IMR-90 (cell line): ENCODE data around the gene NOP14. TPM values are rescaled to one million over a fixed set of nuclear protein-coding genes. Genes with fewer than 3 reads are reported as not detected.

Experiments
- ATAC-seq: fragments of 200-7000 bp; cut with Tn5 transposase; 2 replicates; pipeline ENCODE4 v1.9.1; 2020; ENCODE audit warnings: low read depth, mild to moderate bottlenecking, moderate library complexity
- BruUV-seq: library from RNA; stranded (reverse); fragments of 400-500 nt; replicated peaks from 2 replicates; lab custom pipeline; 2021; lab: Mats Ljungman, UMichigan
- CTCF ChIA-PET: fragments of 300-600 bp; formaldehyde crosslinking; extraction: SDS; loops from one replicate; lab custom pipeline; 2021; ENCODE audit warnings: antibody characterized with exemption; lab: Yijun Ruan, JAX
- POLR2A ChIA-PET: fragments of 300-600 bp; sonication (Branson Sonifier 250); formaldehyde crosslinking; loops from one replicate; lab custom pipeline; 2022; ENCODE audit warnings: antibody characterized with exemption; ENCODE audit not compliant: unreplicated experiment; lab: Charles Lee
- DNase-seq: peaks from one replicate; pipeline ENCODE4 v3.0.0; 2013
- H2AFZ ChIP-seq: replicated peaks from 2 replicates; pipeline ENCODE3; 2013; ENCODE audit warnings: low read length, mild to moderate bottlenecking; ENCODE audit not compliant: poor library complexity
- H2AK5ac ChIP-seq: 2 replicates; pipeline ENCODE4 v1.6.1; 2013; ENCODE audit warnings: low read depth, low read length, inconsistent platforms
- H2AK9ac ChIP-seq: replicated peaks from 2 replicates; pipeline ENCODE3; 2013; ENCODE audit warnings: mild to moderate bottlenecking, low read depth, low read length, moderate library complexity; ENCODE audit not compliant: poor library complexity
- H2BK120ac ChIP-seq: 2 replicates; pipeline ENCODE4 v1.6.1; 2013; ENCODE audit warnings: low read depth, low read length, inconsistent platforms
- H2BK15ac ChIP-seq: 3 replicates; pipeline ENCODE4 v1.6.1; 2013; ENCODE audit warnings: low read depth, low read length, inconsistent platforms
- H2BK20ac ChIP-seq: 2 replicates; pipeline ENCODE4 v1.6.1; 2013; ENCODE audit warnings: low read depth, mild to moderate bottlenecking, inconsistent platforms, low read length, moderate library complexity
- H2BK5ac ChIP-seq: 2 replicates; pipeline ENCODE4 v1.6.1; 2013; ENCODE audit warnings: mild to moderate bottlenecking, low read depth, low read length, inconsistent platforms; ENCODE audit not compliant: poor library complexity, severe bottlenecking
- H3K14ac ChIP-seq: replicated peaks from 2 replicates; pipeline ENCODE4 v1.6.1; 2013; ENCODE audit warnings: low read depth, low read length, inconsistent platforms
- H3K18ac ChIP-seq: 2 replicates; pipeline ENCODE4 v1.6.1; 2013; ENCODE audit warnings: low read depth, low read length, control low read depth
- H3K23ac ChIP-seq: 2 replicates; pipeline ENCODE4 v1.6.1; 2013; ENCODE audit warnings: low read depth, low read length, inconsistent platforms
- H3K27ac ChIP-seq: 2 replicates; pipeline ENCODE4 v1.5.1; 2013; ENCODE audit warnings: mild to moderate bottlenecking, control low read depth, low read length; ENCODE audit not compliant: insufficient read depth
- H3K27me3 ChIP-seq: 2 replicates; pipeline ENCODE4 v1.6.1; 2013; ENCODE audit warnings: low read length; ENCODE audit not compliant: control insufficient read depth, insufficient read depth
- H3K36me3 ChIP-seq: 2 replicates; pipeline ENCODE4 v1.6.1; 2013; ENCODE audit warnings: low read length, mixed read lengths; ENCODE audit not compliant: control insufficient read depth, insufficient read depth
- H3K4ac ChIP-seq: 2 replicates; pipeline ENCODE4 v1.6.1; 2013; ENCODE audit warnings: low read depth, low read length, inconsistent platforms
- H3K4me1 ChIP-seq: 2 replicates; pipeline ENCODE4 v1.6.1; 2013; ENCODE audit warnings: low read length, mixed read lengths; ENCODE audit not compliant: control insufficient read depth, insufficient read depth
- H3K4me2 ChIP-seq: 2 replicates; pipeline ENCODE4 v1.6.1; 2013; ENCODE audit warnings: low read depth, mild to moderate bottlenecking, control low read depth, low read length, moderate library complexity
- H3K4me3 ChIP-seq: 2 replicates; pipeline ENCODE4 v1.5.1; 2013; ENCODE audit warnings: low read depth, mild to moderate bottlenecking, control low read depth, low read length, moderate library complexity; ENCODE audit not compliant: insufficient read depth
- H3K56ac ChIP-seq: 2 replicates; pipeline ENCODE4 v1.6.1; 2013; ENCODE audit warnings: low read length, inconsistent platforms; ENCODE audit not compliant: insufficient read depth; ENCODE audit errors: extremely low read depth
- H3K79me1 ChIP-seq, 2 experiments: 2 replicates each; pipeline ENCODE4 v1.6.1; 2013; ENCODE audit warnings: low read length in 2 of 2, inconsistent platforms in 1 of 2, low read depth in 1 of 2
- H3K9ac ChIP-seq: 2 replicates; pipeline ENCODE4 v1.6.1; 2013; ENCODE audit warnings: low read depth, low read length, control low read depth
- H3K9me1 ChIP-seq: 2 replicates; pipeline ENCODE4 v1.6.1; 2013; ENCODE audit warnings: low read length, inconsistent platforms; ENCODE audit not compliant: insufficient read depth
- H3K9me3 ChIP-seq: 2 replicates; pipeline ENCODE4 v1.6.1; 2013; ENCODE audit warnings: low read length; ENCODE audit not compliant: control insufficient read depth, insufficient read depth
- H4K20me1 ChIP-seq: 2 replicates; pipeline ENCODE4 v1.6.1; 2013; ENCODE audit warnings: low read length, inconsistent platforms; ENCODE audit not compliant: insufficient read depth
- H4K5ac ChIP-seq: 2 replicates; pipeline ENCODE4 v1.6.1; 2013; ENCODE audit warnings: mild to moderate bottlenecking, low read depth, low read length, control low read depth
- H4K8ac ChIP-seq, 2 experiments: 2 replicates each; pipeline ENCODE4 v1.6.1; 2013; ENCODE audit warnings: low read depth in 2 of 2, low read length in 2 of 2, control low read depth in 1 of 2, inconsistent platforms in 1 of 2
- H4K91ac ChIP-seq: 2 replicates; pipeline ENCODE4 v1.6.1; 2013; ENCODE audit warnings: low read depth, low read length, inconsistent platforms; ENCODE audit not compliant: insufficient read depth
- BHLHE40 ChIP-seq: fragments of 150-350 bp; IDR thresholded peaks from 2 replicates; pipeline ENCODE4 v1.6.1; 2016; ENCODE audit warnings: mild to moderate bottlenecking, low read depth, low read length
- CEBPB ChIP-seq: IDR thresholded peaks from 2 replicates; pipeline ENCODE4 v1.6.1; 2012; ENCODE audit warnings: low read depth, low read length, improper control_type of control experiment
- CHD1 ChIP-seq: IDR thresholded peaks from 2 replicates; pipeline ENCODE4 v1.6.1; 2012; ENCODE audit warnings: low read depth, low read length, improper control_type of control experiment
- MAFK ChIP-seq: IDR thresholded peaks from 2 replicates; pipeline ENCODE4 v1.6.1; 2012; ENCODE audit warnings: low read depth, low read length, improper control_type of control experiment
- MAZ ChIP-seq: IDR thresholded peaks from 2 replicates; pipeline ENCODE4 v1.6.1; 2012; ENCODE audit warnings: low read depth, mild to moderate bottlenecking, low read length, improper control_type of control experiment, moderate library complexity, borderline replicate concordance
- MXI1 ChIP-seq: IDR thresholded peaks from 2 replicates; pipeline ENCODE4 v1.6.1; 2012; ENCODE audit warnings: low read depth, mild to moderate bottlenecking, low read length, moderate library complexity, borderline replicate concordance
- NFE2L2 ChIP-seq: fragments of 150-350 bp; IDR thresholded peaks from 2 replicates; pipeline ENCODE4 v1.6.1; 2016; ENCODE audit warnings: low read depth, mild to moderate bottlenecking, low read length
- POLR2A ChIP-seq: IDR thresholded peaks from 2 replicates; pipeline ENCODE4 v1.6.1; 2012; ENCODE audit warnings: mild to moderate bottlenecking, low read depth, low read length
- RAD21 ChIP-seq: IDR thresholded peaks from 2 replicates; pipeline ENCODE4 v1.6.1; 2012; ENCODE audit warnings: low read length, improper control_type of control experiment
- RCOR1 ChIP-seq: IDR thresholded peaks from 2 replicates; pipeline ENCODE4 v1.6.1; 2012; ENCODE audit warnings: mild to moderate bottlenecking, low read length, improper control_type of control experiment; ENCODE audit not compliant: insufficient replicate concordance
- RFX5 ChIP-seq: IDR thresholded peaks from 2 replicates; pipeline ENCODE4 v1.8.0; 2012; ENCODE audit warnings: low read depth, mild to moderate bottlenecking, low read length, moderate library complexity
- SMC3 ChIP-seq: fragments of 150-350 bp; IDR thresholded peaks from 2 replicates; pipeline ENCODE4 v1.6.1; 2016; ENCODE audit warnings: low read depth, mild to moderate bottlenecking, antibody characterized with exemption, low read length, moderate library complexity
- WGBS, 2 experiments: methylation state at CpG; one replicate each; pipeline versions ENCODE4 v1.1.5 to v1.1.7; 2013; ENCODE audit warnings: missing lambda C conversion rate in 2 of 2; ENCODE audit not compliant: insufficient read length in 1 of 2; ENCODE audit errors: extremely low coverage in 2 of 2; 5-methylcytosine and 5-hydroxymethylcytosine counted together
- dilution Hi-C: fragments of 300-500 bp; cut with HindIII; formaldehyde crosslinking; loops from one replicate; pipeline ENCODE4 v1.14.3; 2018; ENCODE audit warnings: low sequenced_read_pairs; ENCODE audit not compliant: unreplicated experiment
- in situ Hi-C: fragments of 300-500 bp; cut with MboI; formaldehyde crosslinking; loops from 3 replicates; pipeline ENCODE4 v1.14.3; 2019; ENCODE audit warnings: low sequenced_read_pairs, inconsistent platforms, mixed read lengths
- intact Hi-C: fragments of 100-400 bp; cut with micrococcal nuclease; formaldehyde crosslinking; loops from 2 replicates; pipeline ENCODE4 v1.10.0; 2022
- polyA plus RNA-seq, 3 experiments: library from polyadenylated mRNA; depleted of rRNA; stranded (reverse); fragments of >200 nt; gene quantifications; 2 replicates each; pipeline ENCODE4 v1.2.3, GENCODE V29; 2012; ENCODE audit warnings: low replicate concordance in 1 of 3
- total RNA-seq: library from RNA; depleted of rRNA; stranded (reverse); fragments of >200 nt; gene quantifications from 2 replicates; pipeline ENCODE4 v1.2.3, GENCODE V29; 2012
- TF ChIP-seq, protein P1 (sequence below): conservative IDR thresholded peaks from 2 replicates; pipeline ENCODE4 v1.5.1; 2012; ENCODE audit warnings: mild to moderate bottlenecking, low read depth, low read length, improper control_type of control experiment
- TF ChIP-seq, protein P2 (sequence below): fragments of 150-350 bp; IDR thresholded peaks from 2 replicates; pipeline ENCODE4 v1.6.1; 2017; ENCODE audit warnings: mild to moderate bottlenecking, antibody characterized with exemption, low read length, low read depth

Gene NOP14
- total and polyA plus RNA-seq, 2 of the 4 experiments (the other 2 are of a cell fraction), result 10.9 to 12.6 TPM

DNA sequence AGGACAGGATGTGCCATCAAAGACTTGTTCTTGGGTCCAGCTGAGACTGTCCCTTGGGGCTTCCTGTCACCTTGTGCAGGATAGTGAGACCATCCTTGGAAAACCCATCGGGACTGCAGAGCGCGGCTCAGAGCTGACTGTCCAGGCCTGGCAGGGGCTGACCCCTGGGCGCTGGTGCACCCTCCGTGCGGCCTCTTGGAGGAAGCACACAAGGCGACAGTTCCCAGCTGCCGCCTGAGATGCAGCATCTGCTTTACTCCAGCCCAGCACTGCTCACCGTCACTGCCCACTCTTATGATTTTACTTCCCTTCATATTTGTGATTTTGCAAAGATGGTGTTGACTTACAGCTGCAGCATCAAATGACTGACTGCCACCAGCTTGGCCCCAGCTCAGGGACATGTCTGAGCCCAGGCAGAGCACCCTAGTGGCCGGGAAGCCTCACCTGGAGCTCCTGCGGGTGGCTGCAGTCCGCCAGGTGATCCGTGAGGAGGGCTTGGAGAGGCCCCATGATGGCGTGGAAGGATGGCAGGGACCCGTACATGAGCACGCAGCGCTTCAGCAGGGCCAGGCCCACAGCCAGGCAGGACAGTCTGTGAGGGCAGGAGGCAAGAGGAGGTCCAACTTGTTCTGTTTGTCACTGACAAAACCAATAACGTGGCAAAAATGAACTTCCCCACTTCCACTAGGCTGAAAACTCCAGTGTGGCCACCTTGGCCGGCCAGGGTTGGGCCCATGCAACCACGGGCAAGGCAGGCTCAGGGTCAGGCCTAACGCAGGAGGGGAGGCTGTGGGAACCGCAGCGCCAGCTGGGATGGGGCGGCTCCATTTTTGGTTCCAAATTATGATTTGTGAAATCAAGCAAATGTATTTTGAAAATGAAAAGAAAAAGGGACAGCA lies 21.8 kb downstream of the NOP14 start:
- Histone ChIP-seq H3K18ac (no peak overlapping the region), H3K27ac (no peak overlapping the region), H2AK5ac (no peak overlapping the region), H4K8ac (no peak overlapping the region), H2AFZ (peak overlapping the region; percentile 28), H3K14ac (no peak overlapping the region), H3K79me1 (peaks cover 17 to 45% of the 10 kb centered on the region in 2 experiments), H3K4me2 (no peak overlapping the region), H3K4me3 (no peak overlapping the region), H4K20me1 (peaks cover 39% of the 10 kb centered on the region), H3K36me3 (peaks cover 78% of the 10 kb centered on the region), H3K9ac (no peak overlapping the region), H2BK120ac (no peak overlapping the region), H3K4me1 (no peaks in the 10 kb centered on the region), H3K9me1 (peaks cover 3% of the 10 kb centered on the region; the same call in 1 of the 2 replicates), H2BK15ac (no peak overlapping the region), H2BK20ac (no peak overlapping the region), H4K91ac (no peak overlapping the region), H3K56ac (no peak overlapping the region), H3K27me3 (no peaks in the 10 kb centered on the region), H2BK5ac (no peak overlapping the region), H2AK9ac (no peak overlapping the region), H3K9me3 (no peaks in the 10 kb centered on the region), H3K23ac (no peak overlapping the region), H4K5ac (no peak overlapping the region), H3K4ac (no peak overlapping the region)
- in situ Hi-C loops (no loop called here), intact Hi-C loops (no loop called here), dilution Hi-C loops (no loop called here)
- DNase-seq (no peak), ATAC-seq (no peak)
- WGBS, 2 experiments, result 85% methylated on average over 5 of the region's 24 CpGs; no CpG with 5 or more reads in 1 of the 2 experiments
- BruUV-seq, result no TSS peak
- ChIA-PET POLR2A (interaction anchor here (0.5 kb wide), 1 partner anchor 85 kb away, joined by 7 read pairs; no protein-coding TSS in a partner anchor), CTCF (no interaction called here)
- TF ChIP-seq CHD1 (no peak), RCOR1 (no peak), BHLHE40 (no peak), CEBPB (no peak), RAD21 (no peak), RFX5 (no peak), MAFK (no peak), NFE2L2 (no peak), MXI1 (no peak), SMC3 (no peak), POLR2A (no peak), MAZ (no peak)
- TF ChIP-seq, protein P1, sequence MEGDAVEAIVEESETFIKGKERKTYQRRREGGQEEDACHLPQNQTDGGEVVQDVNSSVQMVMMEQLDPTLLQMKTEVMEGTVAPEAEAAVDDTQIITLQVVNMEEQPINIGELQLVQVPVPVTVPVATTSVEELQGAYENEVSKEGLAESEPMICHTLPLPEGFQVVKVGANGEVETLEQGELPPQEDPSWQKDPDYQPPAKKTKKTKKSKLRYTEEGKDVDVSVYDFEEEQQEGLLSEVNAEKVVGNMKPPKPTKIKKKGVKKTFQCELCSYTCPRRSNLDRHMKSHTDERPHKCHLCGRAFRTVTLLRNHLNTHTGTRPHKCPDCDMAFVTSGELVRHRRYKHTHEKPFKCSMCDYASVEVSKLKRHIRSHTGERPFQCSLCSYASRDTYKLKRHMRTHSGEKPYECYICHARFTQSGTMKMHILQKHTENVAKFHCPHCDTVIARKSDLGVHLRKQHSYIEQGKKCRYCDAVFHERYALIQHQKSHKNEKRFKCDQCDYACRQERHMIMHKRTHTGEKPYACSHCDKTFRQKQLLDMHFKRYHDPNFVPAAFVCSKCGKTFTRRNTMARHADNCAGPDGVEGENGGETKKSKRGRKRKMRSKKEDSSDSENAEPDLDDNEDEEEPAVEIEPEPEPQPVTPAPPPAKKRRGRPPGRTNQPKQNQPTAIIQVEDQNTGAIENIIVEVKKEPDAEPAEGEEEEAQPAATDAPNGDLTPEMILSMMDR, result no peak
- TF ChIP-seq, protein P2, sequence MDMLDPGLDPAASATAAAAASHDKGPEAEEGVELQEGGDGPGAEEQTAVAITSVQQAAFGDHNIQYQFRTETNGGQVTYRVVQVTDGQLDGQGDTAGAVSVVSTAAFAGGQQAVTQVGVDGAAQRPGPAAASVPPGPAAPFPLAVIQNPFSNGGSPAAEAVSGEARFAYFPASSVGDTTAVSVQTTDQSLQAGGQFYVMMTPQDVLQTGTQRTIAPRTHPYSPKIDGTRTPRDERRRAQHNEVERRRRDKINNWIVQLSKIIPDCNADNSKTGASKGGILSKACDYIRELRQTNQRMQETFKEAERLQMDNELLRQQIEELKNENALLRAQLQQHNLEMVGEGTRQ, result no peak
